ENCODE data around the gene MAMDC4. TPM values are rescaled to one million over a fixed set of nuclear protein-coding genes. Genes with fewer than 3 reads are reported as not detected.

Gene MAMDC4
- total RNA-seq, 2 experiments from 2014 or later = 18.5 to 19.1 TPM

DNA sequence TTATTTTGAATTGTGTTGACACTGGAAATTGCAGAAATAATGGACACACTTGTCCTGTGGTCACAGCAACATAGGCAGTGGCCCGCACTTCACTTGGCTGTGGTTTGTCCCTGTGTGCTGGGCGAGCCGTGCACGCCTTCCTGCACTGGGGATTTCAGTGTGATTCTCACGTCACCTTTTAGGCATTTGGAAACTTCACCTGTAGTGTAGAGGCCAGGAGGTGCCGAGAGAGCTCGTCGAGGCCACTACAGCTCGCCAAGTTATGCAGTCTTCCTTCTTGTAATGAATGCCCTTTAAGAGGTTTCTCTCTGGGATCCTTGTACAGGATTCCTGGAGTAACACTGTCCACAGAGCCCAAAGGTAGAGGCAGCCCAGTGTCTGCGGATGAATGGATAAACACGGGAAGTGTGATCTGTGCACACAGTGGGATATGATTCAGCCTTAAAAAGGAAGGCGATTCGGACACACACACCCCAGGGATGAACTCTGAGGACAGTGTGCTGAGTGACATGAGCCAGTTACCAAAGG, 48.9 kb downstream of the MAMDC4 start:
- Mint-ChIP-seq H3K36me3 (ENCODE audit: low read depth) (peaks cover 48% of the 10 kb centered on the region), H3K4me3 (no peak overlapping the region), H3K4me1 (ENCODE audit: low read depth) (peaks cover 45% of the 10 kb centered on the region), H3K27me3 (no peaks in the 10 kb centered on the region), H3K27ac (peak overlapping the region; percentile 96), H3K9me3 (no peaks in the 10 kb centered on the region)
- ChIA-PET POLR2A (interaction anchor here (0.7 to 5.1 kb wide), 6 partner anchors 14 to 97 kb away, joined by 3 to 49 read pairs (median 4); partner anchors contain the start of gene TRAF2), CTCF (interaction anchor here (0.7 to 2.5 kb wide), 2 partner anchors 43 to 58 kb away, joined by 4 to 14 read pairs; partner anchors contain the start of genes AJM1 and FBXW5)
- no peak for ATAC-seq
- intact Hi-C loops (cut with micrococcal nuclease) = loop anchor here (5.0 kb wide), 1 partner anchor 54 kb away; the partner anchor contains the start of gene PHPT1
- no peak for DNase-seq
- no peak for TF ChIP-seq CTCF (IDR thresholded peaks at IDR 0.05)

DNA sequence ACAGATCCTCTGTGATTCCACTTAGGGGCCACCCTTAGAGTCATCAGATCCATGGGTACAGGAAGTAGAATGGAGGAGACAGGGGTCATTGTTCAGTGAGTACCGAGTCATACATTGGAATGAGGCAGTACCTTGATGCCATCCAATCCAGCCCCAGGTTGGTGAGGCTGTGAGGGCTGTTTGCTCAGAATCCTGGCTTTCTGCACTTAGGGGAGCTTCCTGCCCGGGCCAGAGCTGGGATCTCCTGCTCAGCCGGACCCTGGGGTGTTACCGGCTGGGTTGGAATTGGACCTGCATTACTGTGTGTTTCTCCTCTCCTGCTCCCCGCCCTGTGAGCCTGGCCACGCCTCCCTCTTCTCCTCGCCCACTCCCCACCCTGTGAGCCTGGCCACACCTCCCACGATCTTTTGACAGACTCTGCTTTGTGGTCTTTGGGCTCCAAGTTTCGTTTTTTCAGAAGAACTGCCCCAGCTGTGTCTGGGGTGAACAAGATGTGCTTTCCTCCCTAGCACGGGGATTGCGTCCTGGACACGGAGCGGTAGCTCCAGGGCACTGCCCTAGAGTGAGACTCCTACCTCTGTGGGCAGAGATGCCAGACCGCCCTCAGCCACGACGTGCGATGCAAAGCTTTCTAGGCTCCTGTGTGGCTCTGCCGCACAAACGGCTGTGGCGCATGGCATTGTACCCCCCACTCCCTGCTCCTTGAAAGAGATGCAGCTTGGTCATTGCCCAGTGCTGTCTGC, 49.5 kb downstream of the MAMDC4 start:
- no peaks in the 10 kb centered on the region for H3K9me3 Mint-ChIP-seq
- H3K4me1 Mint-ChIP-seq (ENCODE audit: low read depth) = peaks cover 45% of the 10 kb centered on the region
- intact Hi-C loops (cut with micrococcal nuclease) = loop anchor here (5.0 kb wide), 1 partner anchor 54 kb away; the partner anchor contains the start of gene PHPT1
- peak; percentile 84 for DNase-seq
- H3K4me3 Mint-ChIP-seq = peak overlapping the region; percentile 47
- no peak for TF ChIP-seq CTCF (IDR thresholded peaks at IDR 0.05)
- peak overlapping the region; percentile 96 for H3K27ac Mint-ChIP-seq
- CTCF ChIA-PET = interaction anchor here (0.7 to 2.5 kb wide), 6 partner anchors 42 to 134 kb away, joined by 3 to 14 read pairs (median 4); partner anchors contain the start of genes AJM1, FBXW5 and PAXX
- POLR2A ChIA-PET = interaction anchor here (0.6 to 5.1 kb wide), 11 partner anchors 9 to 96 kb away, joined by 3 to 49 read pairs (median 5); partner anchors contain the start of genes RABL6 and TRAF2
- H3K36me3 Mint-ChIP-seq (ENCODE audit: low read depth) = peaks cover 54% of the 10 kb centered on the region
- peak; percentile 75 for ATAC-seq
- H3K27me3 Mint-ChIP-seq = no peaks in the 10 kb centered on the region

DNA sequence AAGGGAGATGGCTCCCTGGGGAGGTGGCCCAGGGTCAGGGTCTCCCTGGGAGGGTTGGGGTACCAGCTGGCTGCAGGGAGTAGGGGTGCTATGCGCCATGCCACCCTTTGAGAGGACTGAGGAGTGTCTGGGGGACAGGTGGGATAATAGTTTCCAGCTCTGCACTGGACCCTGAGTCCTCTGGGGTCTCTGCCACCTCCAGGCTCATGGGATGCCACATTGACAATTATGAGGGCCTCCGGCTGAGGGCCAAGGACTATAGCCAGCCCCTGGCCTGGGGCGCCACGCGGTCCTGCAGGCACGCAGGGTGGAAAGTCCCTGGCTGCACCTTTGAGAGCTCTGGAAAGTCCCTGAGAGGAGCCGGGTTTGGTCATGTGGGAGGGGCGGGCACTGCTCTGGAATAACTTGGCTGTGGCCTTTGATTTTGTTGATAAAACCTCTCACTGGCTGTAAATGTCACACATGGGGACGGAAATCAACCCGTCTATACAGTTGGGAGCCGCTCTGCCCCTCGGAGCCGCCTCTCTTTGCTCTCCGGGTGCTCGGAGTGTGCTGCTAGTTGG, 50.2 kb downstream of the MAMDC4 start:
- DNase-seq (peak; percentile 94), ATAC-seq (peak; percentile 83)
- H3K27me3 Mint-ChIP-seq = no peaks in the 10 kb centered on the region
- H3K9me3 Mint-ChIP-seq = no peaks in the 10 kb centered on the region
- H3K27ac Mint-ChIP-seq = peak overlapping the region; percentile 96
- POLR2A ChIA-PET = interaction anchor here (0.6 to 5.1 kb wide), 12 partner anchors 10 to 95 kb away, joined by 3 to 49 read pairs (median 4); partner anchors contain the start of genes RABL6 and TRAF2
- CTCF ChIA-PET = interaction anchor here (0.9 to 2.5 kb wide), 5 partner anchors 42 to 134 kb away, joined by 3 to 14 read pairs (median 4); partner anchors contain the start of genes AJM1, FBXW5 and PAXX
- H3K36me3 Mint-ChIP-seq (ENCODE audit: low read depth) = peaks cover 61% of the 10 kb centered on the region
- intact Hi-C loops (cut with micrococcal nuclease) = loop anchor here (5.0 kb wide), 1 partner anchor 55 kb away; the partner anchor contains the start of gene PHPT1
- H3K4me3 Mint-ChIP-seq = peak overlapping the region; percentile 47
- TF ChIP-seq CTCF (IDR thresholded peaks at IDR 0.05) = no peak
- H3K4me1 Mint-ChIP-seq (ENCODE audit: low read depth) = peaks cover 43% of the 10 kb centered on the region

GRCh38 chr9:136903041-136903554, 51.0 kb downstream of the MAMDC4 start:
- H3K27ac Mint-ChIP-seq = peak overlapping the region; percentile 96
- H3K27me3 Mint-ChIP-seq = no peaks in the 10 kb centered on the region
- H3K36me3 Mint-ChIP-seq (ENCODE audit: low read depth) = peaks cover 61% of the 10 kb centered on the region
- no peaks in the 10 kb centered on the region for H3K9me3 Mint-ChIP-seq
- intact Hi-C loops (cut with micrococcal nuclease) = loop anchor here (5.0 kb wide), 1 partner anchor 56 kb away; the partner anchor contains the start of gene PHPT1
- no peak overlapping the region for H3K4me3 Mint-ChIP-seq
- TF ChIP-seq CTCF (IDR thresholded peaks at IDR 0.05) = no peak
- POLR2A ChIA-PET = interaction anchor here (1.0 to 5.1 kb wide), 7 partner anchors 8 to 70 kb away, joined by 3 to 49 read pairs (median 6); partner anchors contain the start of gene TRAF2
- H3K4me1 Mint-ChIP-seq (ENCODE audit: low read depth) = peaks cover 43% of the 10 kb centered on the region
- CTCF ChIA-PET = interaction anchor here (0.9 to 1.9 kb wide), 3 partner anchors 41 to 133 kb away, joined by 3 to 4 read pairs (median 4); partner anchors contain the start of gene FBXW5
- DNase-seq (no peak), ATAC-seq (no peak)
